SK-N-SH (cell line): ENCODE results near the gene PODXL. TPM values are rescaled to one million over a fixed set of nuclear protein-coding genes. Genes with fewer than 3 reads are reported as not detected.

Source experiments
- CTCF ChIA-PET: fragments of 300-600, 350-600 bp; formaldehyde crosslinking; extraction: SDS; loops from one replicate; lab custom pipeline; 2021; lab: Yijun Ruan, JAX
- POLR2A ChIA-PET: fragments of 350-600 bp; sonication (Branson Sonifier 250); formaldehyde crosslinking; extraction: SDS; loops from one replicate; lab custom pipeline; 2020; ENCODE audit warnings: antibody characterized with exemption, inconsistent platforms; lab: Yijun Ruan, JAX
- DNase-seq: peaks from one replicate; pipeline ENCODE4 v3.0.0; 2012
- H2AFZ ChIP-seq: fragments of 200-600 bp; sonication (generic); 2 replicates; pipeline ENCODE4 v1.8.1; 2016; ENCODE audit warnings: antibody characterized with exemption, mild to moderate bottlenecking, low read depth
- H3F3A ChIP-seq: fragments of 200-600 bp; sonication (generic); replicated peaks from 2 replicates; pipeline ENCODE3; 2016; ENCODE audit warnings: antibody characterized with exemption, mild to moderate bottlenecking; ENCODE audit not compliant: insufficient read depth
- H3K27ac ChIP-seq, 2 experiments: fragments of 200-500 bp in 1 of 2; fragments of 200-600 bp in 1 of 2; sonication (Bioruptor generic) in 1 of 2; sonication (generic), shearing (Covaris generic) in 1 of 2; 2 replicates each; pipeline versions ENCODE4 v1.5.1 to v1.6.1; 2014 to 2016; ENCODE audit warnings: low read depth in 2 of 2, inconsistent platforms in 1 of 2, low read length in 1 of 2, mild to moderate bottlenecking in 1 of 2, mixed read lengths in 1 of 2
- H3K27me3 ChIP-seq: fragments of 200-600 bp; sonication (generic), shearing (Covaris generic); 2 replicates; pipeline ENCODE4 v1.6.1; 2016; ENCODE audit warnings: mixed run types; ENCODE audit not compliant: insufficient read depth
- H3K36me3 ChIP-seq, 2 experiments: fragments of 200-500 bp in 1 of 2; fragments of 200-600 bp in 1 of 2; sonication (Bioruptor generic) in 1 of 2; sonication (generic) in 1 of 2; replicated peaks in 1 of 2; 2 replicates each; pipeline versions ENCODE3 to v1.5.1; 2014 to 2016; ENCODE audit warnings: low read length in 1 of 2, mild to moderate bottlenecking in 1 of 2; ENCODE audit not compliant: insufficient read depth in 2 of 2, control insufficient read depth in 1 of 2
- H3K4me1 ChIP-seq, 2 experiments: fragments of 200-500 bp in 1 of 2; fragments of 200-600 bp in 1 of 2; sonication (Bioruptor generic) in 1 of 2; sonication (generic), shearing (Covaris generic) in 1 of 2; 2 replicates each; pipeline versions ENCODE4 v1.5.1 to v1.6.1; 2014 to 2016; ENCODE audit warnings: low read depth in 1 of 2, low read length in 1 of 2, mixed run types in 1 of 2; ENCODE audit not compliant: insufficient read depth in 2 of 2, control insufficient read depth in 1 of 2
- H3K4me2 ChIP-seq: fragments of 200-600 bp; sonication (generic), shearing (Covaris generic); 2 replicates; pipeline ENCODE4 v1.6.1; 2017; ENCODE audit warnings: mixed run types
- H3K4me3 ChIP-seq, 2 experiments: fragments of 200-500 bp in 1 of 2; fragments of 200-600 bp in 1 of 2; sonication (Bioruptor generic) in 1 of 2; sonication (generic), shearing (Covaris generic) in 1 of 2; 2 replicates each; pipeline versions ENCODE4 v1.5.1 to v1.8.1; 2014 to 2016; ENCODE audit warnings: low read depth in 2 of 2, inconsistent platforms in 1 of 2, low read length in 1 of 2, mild to moderate bottlenecking in 1 of 2, mixed read lengths in 1 of 2, moderate library complexity in 1 of 2
- H3K79me2 ChIP-seq: fragments of 200-600 bp; sonication (generic); 2 replicates; pipeline ENCODE4 v1.8.1; 2017; ENCODE audit warnings: mild to moderate bottlenecking; ENCODE audit not compliant: insufficient read depth
- H3K9ac ChIP-seq: fragments of 200-600 bp; sonication (generic); 2 replicates; pipeline ENCODE4 v1.6.1; 2017; ENCODE audit warnings: mixed run types
- H3K9me2 ChIP-seq: fragments of 200-600 bp; sonication (generic); 2 replicates; pipeline ENCODE4 v1.6.1; 2017; ENCODE audit warnings: mixed run types
- H3K9me3 ChIP-seq: fragments of 200-600 bp; sonication (generic); 2 replicates; pipeline ENCODE4 v1.6.1; 2017; ENCODE audit warnings: mixed run types, mild to moderate bottlenecking, moderate library complexity
- H4K20me1 ChIP-seq: fragments of 200-600 bp; sonication (generic); 2 replicates; pipeline ENCODE4 v1.6.1; 2017; ENCODE audit warnings: mild to moderate bottlenecking, mixed run types; ENCODE audit not compliant: insufficient read depth
- ELF1 ChIP-seq: IDR thresholded peaks from 2 replicates; pipeline ENCODE4 v1.4.0; 2012
- EZH2phosphoT487 ChIP-seq: fragments of 200-600 bp; sonication (generic); IDR thresholded peaks from 2 replicates; pipeline ENCODE4 v1.6.1; 2017; ENCODE audit warnings: low read depth, mixed run types, mild to moderate bottlenecking, antibody characterized with exemption, moderate library complexity, borderline replicate concordance
- FOSL2 ChIP-seq: IDR thresholded peaks from 2 replicates; pipeline ENCODE4 v1.4.0; 2012; ENCODE audit warnings: low read depth, mild to moderate bottlenecking, moderate library complexity, borderline replicate concordance
- FOXJ3 ChIP-seq: sonication (generic); formaldehyde crosslinking; IDR thresholded peaks from 2 replicates; pipeline ENCODE4 v1.5.1; 2020; ENCODE audit warnings: mild to moderate bottlenecking, missing genetic modification reagents
- FOXM1 ChIP-seq: IDR thresholded peaks from 2 replicates; pipeline ENCODE4 v1.4.0; 2012; ENCODE audit warnings: low read depth, mild to moderate bottlenecking
- GABPA ChIP-seq: IDR thresholded peaks from 2 replicates; pipeline ENCODE4 v1.4.0; 2012; ENCODE audit warnings: low read depth, mild to moderate bottlenecking
- MAX ChIP-seq: IDR thresholded peaks from 2 replicates; pipeline ENCODE4 v1.4.0; 2012; ENCODE audit warnings: low read depth
- NFIC ChIP-seq: IDR thresholded peaks from 2 replicates; pipeline ENCODE4 v1.4.0; 2012; ENCODE audit warnings: borderline replicate concordance
- RCOR1 ChIP-seq: fragments of 150-350 bp; IDR thresholded peaks from 2 replicates; pipeline ENCODE4 v1.6.1; 2017; ENCODE audit warnings: antibody characterized with exemption, low read length
- SMC3 ChIP-seq: IDR thresholded peaks from 2 replicates; pipeline ENCODE4 v1.6.1; 2012; ENCODE audit warnings: low read depth, low read length, improper control_type of control experiment
- TCF12 ChIP-seq: IDR thresholded peaks from 2 replicates; pipeline ENCODE4 v1.4.0; 2012
- YY1 ChIP-seq: IDR thresholded peaks from 2 replicates; pipeline ENCODE4 v1.4.0; 2012; ENCODE audit warnings: low read depth, mild to moderate bottlenecking
- WGBS: methylation state at CpG from one replicate; pipeline ENCODE4 v1.1.6; 2017; ENCODE audit warnings: low lambda C conversion rate; 5-methylcytosine and 5-hydroxymethylcytosine counted together
- polyA plus RNA-seq, 3 experiments: library from polyadenylated mRNA; depleted of rRNA; stranded (reverse); fragments of >200 nt; gene quantifications; 2 replicates each; pipeline ENCODE4 v1.2.3, GENCODE V29; 2012

The PODXL gene
- polyA plus RNA-seq, 1 of the 3 experiments (the other 2 are of a cell fraction), result 76.1 TPM

DNA sequence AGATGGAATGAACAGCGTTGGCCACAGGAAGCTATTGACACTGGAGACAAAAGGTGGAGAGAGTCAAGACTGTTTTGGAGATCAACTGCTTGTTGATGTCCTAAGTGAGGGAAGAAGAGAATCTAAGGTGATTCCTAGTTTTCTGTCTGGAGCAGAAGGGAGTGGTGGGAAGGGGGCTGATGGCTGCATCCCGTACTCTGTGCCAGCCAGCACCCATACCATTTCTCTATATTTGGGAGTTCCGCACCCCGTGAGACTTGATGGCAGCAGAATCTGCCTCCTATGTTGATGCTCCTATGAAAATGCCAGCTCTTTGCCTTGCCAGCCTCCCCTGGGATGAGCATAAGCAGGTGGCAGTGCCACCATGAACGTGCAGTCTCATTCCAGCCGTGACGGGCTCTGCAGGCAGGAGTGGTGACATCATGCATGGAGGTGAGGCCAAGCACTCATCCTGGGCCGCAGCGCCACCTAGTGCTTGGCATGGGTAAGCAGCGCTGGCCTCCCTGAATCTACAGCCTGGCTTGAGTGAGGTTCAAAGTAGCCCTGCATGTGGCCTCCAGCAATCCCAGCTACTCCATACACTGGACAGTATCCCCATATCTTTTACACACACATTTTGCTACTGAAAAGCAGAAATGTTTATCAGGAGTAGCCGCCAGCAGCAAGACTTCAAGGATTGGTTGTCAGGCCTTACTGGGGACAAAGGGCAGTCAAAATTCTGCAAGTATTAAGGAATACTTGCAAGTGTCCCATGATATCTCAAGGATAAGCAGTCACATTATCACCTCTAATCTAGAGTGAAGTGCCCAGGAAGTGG lies 43.0 kb downstream of the PODXL start (continued):
- TF ChIP-seq FOXJ3 (CRISPR knock-in tag) (no peak), MAX (peak; percentile 58; the same call in 1 of the 2 replicates), SMC3 (peak; percentile 73), EZH2phosphoT487 (no peak), YY1 (no peak), RCOR1 (peak; percentile 66; the same call in 1 of the 2 replicates), FOXM1 (no peak)

DNA sequence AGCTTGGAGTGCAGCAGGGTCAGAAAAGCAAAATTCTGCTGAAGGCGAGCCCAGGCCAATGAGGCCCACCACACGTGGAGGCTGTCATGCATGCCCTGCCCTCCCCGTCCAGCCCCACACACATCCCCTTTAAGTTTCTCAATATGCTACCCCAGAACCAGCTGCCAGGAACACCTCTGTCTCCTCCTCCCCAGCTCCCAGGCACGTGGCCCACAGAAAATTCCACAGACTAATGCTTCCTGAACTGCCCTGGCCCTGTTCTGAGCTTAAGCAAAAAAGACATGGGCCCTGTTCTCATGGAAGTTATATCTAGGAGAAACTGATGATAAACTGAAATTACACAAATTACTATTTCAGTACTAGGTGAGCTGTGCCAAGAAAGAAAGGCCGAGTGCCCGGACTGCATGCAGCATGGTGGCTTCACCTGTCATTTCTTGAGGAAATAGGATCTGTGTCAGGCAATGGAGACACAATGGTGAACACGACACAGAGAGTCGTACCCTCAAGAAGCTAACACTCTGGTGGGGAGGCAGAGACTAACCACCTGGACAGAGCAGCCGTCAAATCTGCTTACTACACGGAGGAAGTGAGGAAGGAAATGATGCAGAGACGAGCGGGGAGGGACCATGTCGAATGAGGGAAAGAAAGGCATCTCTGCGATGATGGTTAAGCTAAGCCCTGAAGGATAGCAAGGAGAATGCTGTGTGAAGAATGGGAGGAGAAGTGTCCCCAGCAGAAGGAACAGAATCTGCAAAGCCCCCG lies 44.5 kb downstream of the PODXL start:
- peak overlapping the region in 1 of 2 experiments; percentile 25; a peak in 2 of 4 replicates for H3K27ac ChIP-seq
- no peak for DNase-seq
- H3K4me1 ChIP-seq, result peaks cover 4 to 10% of the 10 kb centered on the region in 2 experiments; a peak in 2 of 4 replicates
- 94% methylated on average over 15 of the region's 15 CpGs for WGBS
- H4K20me1 ChIP-seq, result peaks cover 94% of the 10 kb centered on the region
- no peak overlapping the region for H3K4me2 ChIP-seq
- H3K36me3 ChIP-seq, result peaks cover 10 to 41% of the 10 kb centered on the region in 2 experiments
- H3K9ac ChIP-seq, result no peak overlapping the region
- no peaks in the 10 kb centered on the region for H3K9me3 ChIP-seq
- peaks cover 76% of the 10 kb centered on the region for H3F3A ChIP-seq
- H3K27me3 ChIP-seq, result no peaks in the 10 kb centered on the region
- H3K4me3 ChIP-seq, result no peak overlapping the region
- H3K79me2 ChIP-seq, result peaks cover 98% of the 10 kb centered on the region
- no peak overlapping the region for H2AFZ ChIP-seq
- ChIA-PET CTCF (interaction anchor here (0.5 to 15.5 kb wide), 16 partner anchors 9 to 615 kb away, joined by 3 to 291 read pairs (median 12); partner anchors contain the start of gene PODXL), POLR2A (interaction anchor here (1.1 kb wide), 1 partner anchor 11 kb away, joined by 3 read pairs; no protein-coding TSS in a partner anchor)
- TF ChIP-seq FOXJ3 (CRISPR knock-in tag), result no peak
- no peak for TF ChIP-seq ELF1
- H3K9me2 ChIP-seq, result no peaks in the 10 kb centered on the region

GRCh38 chr7:131511071-131511470 lies 45.4 kb downstream of the PODXL start:
- Histone ChIP-seq H3K79me2 (peaks cover 98% of the 10 kb centered on the region), H4K20me1 (peaks cover 94% of the 10 kb centered on the region), H3K27me3 (no peaks in the 10 kb centered on the region), H3K9me3 (no peaks in the 10 kb centered on the region), H3K9ac (no peak overlapping the region), H3K4me3 (no peak overlapping the region), H3K9me2 (no peaks in the 10 kb centered on the region), H3K4me2 (no peak overlapping the region), H2AFZ (no peak overlapping the region), H3K4me1 (peaks cover 4 to 10% of the 10 kb centered on the region in 2 experiments; a peak in 2 of 4 replicates), H3K36me3 (peaks cover 13 to 50% of the 10 kb centered on the region in 2 experiments), H3K27ac (peak overlapping the region in 1 of 2 experiments; percentile 25; a peak in 1 of 4 replicates), H3F3A (peaks cover 77% of the 10 kb centered on the region)
- 92% methylated on average over 8 of the region's 9 CpGs for WGBS
- ChIA-PET POLR2A (interaction anchor here (1.1 kb wide), 1 partner anchor 10 kb away, joined by 3 read pairs; no protein-coding TSS in a partner anchor), CTCF (interaction anchor here (1.0 to 15.5 kb wide), 10 partner anchors 9 to 614 kb away, joined by 3 to 291 read pairs (median 18); partner anchors contain the start of gene PODXL)
- no peak for DNase-seq
- TF ChIP-seq NFIC (no peak), TCF12 (no peak), ELF1 (no peak), RCOR1 (no peak), GABPA (no peak), FOSL2 (no peak)
